Panc1 (cell line): ENCODE measurements around the gene TMEM40. TPM values are rescaled to one million over a fixed set of nuclear protein-coding genes. Genes with fewer than 3 reads are reported as not detected.

ENCODE experiments used
- ATAC-seq: fragments of 200-7000 bp; cut with Tn5 transposase; 2 replicates; pipeline ENCODE4 v1.9.1; 2020; ENCODE audit warnings: mild to moderate bottlenecking, moderate library complexity
- BruUV-seq: library from RNA; stranded (reverse); fragments of 400-500 nt; replicated peaks from 2 replicates; lab custom pipeline; 2021; lab: Mats Ljungman, UMichigan
- CTCF ChIA-PET: fragments of 300-600 bp; sonication (Branson Sonifier 250); formaldehyde crosslinking; loops from one replicate; lab custom pipeline; 2022; ENCODE audit warnings: antibody characterized with exemption; lab: Charles Lee
- POLR2A ChIA-PET: fragments of 300-600 bp; sonication (Branson Sonifier 250); formaldehyde crosslinking; loops from one replicate; lab custom pipeline; 2022; ENCODE audit warnings: antibody characterized with exemption; lab: Charles Lee
- DNase-seq: peaks from one replicate; pipeline ENCODE4 v3.0.0-alpha.2; 2010; ENCODE audit warnings: low read depth, low spot score
- H3K27ac ChIP-seq: 2 replicates; pipeline ENCODE4 v1.5.1; 2011; ENCODE audit warnings: mild to moderate bottlenecking, low read length, inconsistent platforms
- H3K27me3 ChIP-seq: fragments of 200-500 bp; sonication (Bioruptor generic); 2 replicates; pipeline ENCODE4 v1.6.0; 2014; ENCODE audit warnings: low read length, inconsistent platforms; ENCODE audit not compliant: control insufficient read depth, insufficient read depth
- H3K36me3 ChIP-seq: fragments of 200-500 bp; sonication (Bioruptor generic); 2 replicates; pipeline ENCODE4 v1.5.1; 2014; ENCODE audit warnings: inconsistent platforms, mild to moderate bottlenecking, low read length, moderate library complexity; ENCODE audit not compliant: control insufficient read depth, insufficient read depth
- H3K4me1 ChIP-seq: 2 replicates; pipeline ENCODE4 v1.5.1; 2011; ENCODE audit warnings: inconsistent platforms, mild to moderate bottlenecking, low read length, moderate library complexity; ENCODE audit not compliant: control insufficient read depth, insufficient read depth
- H3K4me3 ChIP-seq, 2 experiments: 2 replicates each; pipeline ENCODE4 v1.5.1; 2011 to 2012; ENCODE audit warnings: low read depth in 2 of 2, low read length in 2 of 2, mild to moderate bottlenecking in 2 of 2, inconsistent platforms in 1 of 2, moderate library complexity in 1 of 2
- H3K9me3 ChIP-seq: fragments of 200-500 bp; sonication (Bioruptor generic); 2 replicates; pipeline ENCODE4 v1.5.1; 2014; ENCODE audit warnings: low read depth, mild to moderate bottlenecking, inconsistent platforms, low read length, moderate library complexity; ENCODE audit not compliant: control insufficient read depth, insufficient read depth
- CTCF ChIP-seq: fragments of 450-650 bp; IDR thresholded peaks from 2 replicates; pipeline ENCODE4 v1.5.1; 2017; ENCODE audit warnings: mild to moderate bottlenecking
- POLR2AphosphoS5 ChIP-seq: IDR thresholded peaks from 2 replicates; pipeline ENCODE4 v1.6.1; 2012; ENCODE audit warnings: mild to moderate bottlenecking, low read depth, low read length, moderate library complexity
- REST ChIP-seq, 2 experiments: IDR thresholded peaks; 2 replicates each; pipeline ENCODE4 v1.6.1; 2011 to 2012; ENCODE audit warnings: low read depth in 2 of 2, control low read depth in 1 of 2, low read length in 1 of 2, mild to moderate bottlenecking in 1 of 2, moderate library complexity in 1 of 2; ENCODE audit not compliant: insufficient read depth in 1 of 2
- SIN3A ChIP-seq: IDR thresholded peaks from 2 replicates; pipeline ENCODE4 v1.6.1; 2012; ENCODE audit warnings: low read depth, mild to moderate bottlenecking, low read length, moderate library complexity, borderline replicate concordance; ENCODE audit not compliant: insufficient read depth
- TCF7L2 ChIP-seq: IDR thresholded peaks from 2 replicates; pipeline ENCODE4 v1.6.1; 2011; ENCODE audit warnings: mild to moderate bottlenecking, low read depth, low read length, inconsistent platforms
- in situ Hi-C: cut with HindIII; loops from 2 replicates; pipeline ENCODE4 v1.10.0; 2016; ENCODE audit warnings: low sequenced_read_pairs, low pct_unique_long_range_greater_than_20kb
- intact Hi-C: fragments of 100-400 bp; cut with micrococcal nuclease; formaldehyde crosslinking; loops from one replicate; pipeline ENCODE4 v1.10.0; 2022; ENCODE audit not compliant: unreplicated experiment
- total RNA-seq: library from RNA; stranded (reverse); gene quantifications from one replicate; pipeline ENCODE4 v1.2.1, GENCODE V29; 2021; ENCODE audit not compliant: unreplicated experiment

TMEM40 gene
- total RNA-seq, 1 experiment from 2014 or later = 1.3 TPM

- Histone ChIP-seq H3K4me1 (peaks cover 4% of the 10 kb centered on the region), H3K36me3 (no peaks in the 10 kb centered on the region), H3K27ac (no peak overlapping the region), H3K9me3 (no peaks in the 10 kb centered on the region), H3K27me3 (no peaks in the 10 kb centered on the region), H3K4me3 (no peak overlapping the region)
- in situ Hi-C loops (no loop called here), intact Hi-C loops (no loop called here)
- TF ChIP-seq CTCF (no peak), POLR2AphosphoS5 (no peak), REST (IDR thresholded peaks at IDR 0.05; ENCODE audit: insufficient read depth in 1 of 2, low read depth in 2 of 2, low read length in 1 of 2) (no peak), SIN3A (no peak), TCF7L2 (no peak)
- CTCF ChIA-PET = no interaction called here
- no peak for DNase-seq
- BruUV-seq = no TSS peak
- ATAC-seq = no peak
- POLR2A ChIA-PET = no interaction called here
These were observed 66.6 kb downstream of the TMEM40 start for GRCh38 chr3:12692444-12692843.

GRCh38 chr3:12689997-12690711 lies 68.9 kb downstream of the TMEM40 start:
- H3K9me3 ChIP-seq = no peaks in the 10 kb centered on the region
- peaks cover 4% of the 10 kb centered on the region for H3K4me1 ChIP-seq
- no peak for TF ChIP-seq CTCF
- no peak for TF ChIP-seq REST (IDR thresholded peaks at IDR 0.05; ENCODE audit: insufficient read depth in 1 of 2, low read depth in 2 of 2, low read length in 1 of 2)
- no peak for TF ChIP-seq POLR2AphosphoS5
- no peak for TF ChIP-seq TCF7L2
- TF ChIP-seq SIN3A = no peak
- no peaks in the 10 kb centered on the region for H3K36me3 ChIP-seq
- no TSS peak for BruUV-seq
- H3K27ac ChIP-seq = no peak overlapping the region
- in situ Hi-C loops = no loop called here
- ATAC-seq = peak; percentile 61
- no peaks in the 10 kb centered on the region for H3K27me3 ChIP-seq
- intact Hi-C loops = no loop called here
- CTCF ChIA-PET = no interaction called here
- POLR2A ChIA-PET = no interaction called here
- no peak overlapping the region for H3K4me3 ChIP-seq
- no peak for DNase-seq
